Erythroblast (primary cell): Measurements from ENCODE around the gene FHL5.

ENCODE experiments used
- GATA1 ChIP-seq: IDR thresholded peaks from 2 replicates; pipeline ENCODE4 v1.6.1; 2011; ENCODE audit warnings: low read depth, mild to moderate bottlenecking, control low read depth, low read length, moderate library complexity
- POLR2A ChIP-seq: IDR thresholded peaks from 2 replicates; pipeline ENCODE4 v1.6.1; 2011; ENCODE audit warnings: mild to moderate bottlenecking, low read length

DNA sequence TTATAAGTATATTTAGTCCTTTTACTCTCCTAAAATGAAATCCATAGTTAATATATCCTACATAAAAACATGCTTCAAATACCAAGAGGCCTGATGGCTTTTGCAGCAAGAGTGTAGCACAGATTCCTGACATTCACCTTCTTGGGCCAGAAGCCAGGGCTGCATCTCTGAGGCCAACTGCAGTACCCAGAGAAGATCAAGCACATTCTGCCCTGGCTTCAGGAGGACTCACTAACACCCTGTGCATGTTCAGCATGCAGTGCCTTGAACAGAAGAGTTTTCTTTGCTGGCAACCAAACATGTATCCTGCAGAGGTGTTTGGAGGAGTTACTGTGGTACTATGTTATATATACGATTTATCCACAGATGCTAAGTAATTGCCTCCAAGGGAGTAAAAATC lies 90.3 kb downstream of the FHL5 start:
- TF ChIP-seq POLR2A = no peak
- no peak for TF ChIP-seq GATA1
